ENCODE data around the gene POLR1B.

DNA sequence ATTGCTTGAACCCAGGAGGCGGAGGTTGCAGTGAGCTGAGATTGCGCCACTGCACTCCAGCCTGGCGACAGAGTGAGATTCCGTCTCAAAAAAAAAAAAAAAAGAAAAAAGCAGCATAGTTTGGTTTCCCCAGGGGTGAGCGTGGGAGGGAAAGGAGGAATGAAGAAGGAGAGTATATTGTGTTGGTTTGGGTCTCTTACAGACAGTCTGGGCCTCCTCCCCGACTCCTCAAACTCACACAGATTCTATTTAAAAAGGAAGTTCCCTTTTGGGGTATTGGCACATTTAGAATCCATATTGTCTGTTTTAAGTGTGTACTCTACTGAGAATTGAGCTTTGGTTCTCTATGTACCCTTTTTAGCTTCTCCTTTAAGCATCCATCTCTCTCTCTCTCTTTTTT is 76.1 kb downstream of the POLR1B start:
- TF ChIP-seq, protein P1, sequence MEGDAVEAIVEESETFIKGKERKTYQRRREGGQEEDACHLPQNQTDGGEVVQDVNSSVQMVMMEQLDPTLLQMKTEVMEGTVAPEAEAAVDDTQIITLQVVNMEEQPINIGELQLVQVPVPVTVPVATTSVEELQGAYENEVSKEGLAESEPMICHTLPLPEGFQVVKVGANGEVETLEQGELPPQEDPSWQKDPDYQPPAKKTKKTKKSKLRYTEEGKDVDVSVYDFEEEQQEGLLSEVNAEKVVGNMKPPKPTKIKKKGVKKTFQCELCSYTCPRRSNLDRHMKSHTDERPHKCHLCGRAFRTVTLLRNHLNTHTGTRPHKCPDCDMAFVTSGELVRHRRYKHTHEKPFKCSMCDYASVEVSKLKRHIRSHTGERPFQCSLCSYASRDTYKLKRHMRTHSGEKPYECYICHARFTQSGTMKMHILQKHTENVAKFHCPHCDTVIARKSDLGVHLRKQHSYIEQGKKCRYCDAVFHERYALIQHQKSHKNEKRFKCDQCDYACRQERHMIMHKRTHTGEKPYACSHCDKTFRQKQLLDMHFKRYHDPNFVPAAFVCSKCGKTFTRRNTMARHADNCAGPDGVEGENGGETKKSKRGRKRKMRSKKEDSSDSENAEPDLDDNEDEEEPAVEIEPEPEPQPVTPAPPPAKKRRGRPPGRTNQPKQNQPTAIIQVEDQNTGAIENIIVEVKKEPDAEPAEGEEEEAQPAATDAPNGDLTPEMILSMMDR (IDR thresholded peaks at IDR 0.05 in 4 of 5, conservative IDR thresholded peaks at IDR 0.05 in 1 of 5) = no peak
- TF ChIP-seq POLR2A (IDR thresholded peaks at IDR 0.05) = no peak

Data from gastrocnemius medialis (tissue), 4 donors.